Pancreas (tissue), 10 donors: ENCODE measurements around the gene MAGI1. TPM values are rescaled to one million over a fixed set of nuclear protein-coding genes. Genes with fewer than 3 reads are reported as not detected.

Experiments used
- ATAC-seq, 4 donors: fragments of 200-7000 bp; cut with Tn5 transposase; one replicate each; pipeline versions ENCODE4 v1.8.0 to v1.9.1; 2020; ENCODE audit warnings: mild to moderate bottlenecking in 4 of 4, moderate library complexity in 4 of 4
- DNase-seq, 6 donors: peaks; one replicate each; pipeline ENCODE4 v3.0.0-alpha.2; 2020
- FAIRE-seq: peaks from 2 replicates; lab custom pipeline; 2012; peaks lifted over from hg19 to GRCh38; lab: Jason Lieb, UNC
- H3K27ac ChIP-seq, 4 donors: fragments of 200-600 bp; sonication (generic); 1 replicate in 3 of 4; 2 replicates in 1 of 4; pipeline versions ENCODE4 v1.5.0 to v1.8.0; 2020
- H3K27me3 ChIP-seq, 4 donors: fragments of 200-600 bp; one replicate each; pipeline ENCODE4 v1.8.0; 2021
- H3K36me3 ChIP-seq, 3 donors: fragments of 200-600 bp; sonication (generic) in 1 of 3; one replicate each; pipeline versions ENCODE4 v1.5.0 to v1.8.0; 2020 to 2021
- H3K4me1 ChIP-seq, 3 donors: fragments of 200-600 bp; one replicate each; pipeline ENCODE4 v1.8.0; 2021
- H3K4me3 ChIP-seq, 4 donors: fragments of 200-600 bp; sonication (generic) in 2 of 4; one replicate each; pipeline versions ENCODE4 v1.5.0 to v1.8.0; 2020 to 2021
- H3K9me3 ChIP-seq, 4 donors: fragments of 200-600 bp; one replicate each; pipeline ENCODE4 v1.8.0; 2021
- CTCF ChIP-seq, 4 donors: fragments of 200-600 bp; sonication (generic) in 3 of 4; IDR thresholded peaks; one replicate each; pipeline versions ENCODE4 v1.5.0 to v1.8.0; 2021; ENCODE audit warnings: antibody characterized with exemption in 4 of 4
- WGBS, 2 donors: extraction: QIAGEN DNeasy Blood & Tissue Kit; methylation state at CpG; one replicate each; pipeline ENCODE4 v1.1.7; 2013; 5-methylcytosine and 5-hydroxymethylcytosine counted together
- intact Hi-C, 3 donors: fragments of 100-400 bp; cut with DNase I; formaldehyde crosslinking; loops; one replicate each; pipeline versions ENCODE4 v1.11.1 to v1.14.2; 2022
- polyA plus RNA-seq, 2 donors: library from polyadenylated mRNA; stranded (reverse); fragments of 200-250 nt; gene quantifications; one replicate each; pipeline ENCODE4 v1.2.3, GENCODE V29; 2013
- total RNA-seq, 6 donors: library from RNA; stranded (reverse); fragmentation: NEBNext Ultra II Directional in 4 of 6; extraction: Animal tissue kit (Norgen Biotek cat#: 25700) in 4 of 6; gene quantifications; one replicate each; pipeline versions ENCODE4 v1.2.1 to v1.2.4, GENCODE V29; 2021 to 2023
- donor health status: healthy with polysubstance abuse.
- donor health status: DM: no; HTN: no; CAD: no; lungs with moderate emphysema.
- donor health status: DM: no; HTN: no; CAD: no.
- donor health status: control.
- donor health status: control.
- donor health status: Bipolar disorder and iron deficiency.
- donor health status: DM: yes; HTN: yes; CAD: no.
- donor health status: DM: no; HTN: no; CAD: no.
- donor health status: DM: no; HTN: no; CAD: no.
- donor health status: DM: yes; HTN: yes; CAD: no.

Gene MAGI1
- total and polyA plus RNA-seq, 8 donors, result 19.7 to 45.1 (median 28.0) TPM

GRCh38 chr3:65376426-65376825 lies 662.3 kb downstream of the MAGI1 start:
- TF ChIP-seq CTCF (IDR thresholded peaks at IDR 0.05), result no peak
- Histone ChIP-seq H3K27ac (no peak overlapping the region), H3K4me1 (no peaks in the 10 kb centered on the region), H3K27me3 (no peaks in the 10 kb centered on the region), H3K4me3 (no peak overlapping the region), H3K36me3 (peaks cover 0 to 23% (median 0%) of the 10 kb centered on the region in 3 donors), H3K9me3 (no peaks in the 10 kb centered on the region)
- 92 to 93% methylated on average over 2 of the region's 2 CpGs for WGBS, 2 donors
- DNase-seq (no peak), FAIRE-seq (no peak), ATAC-seq (no peak)
- intact Hi-C loops, result no loop called here

- WGBS, 2 donors, result 90 to 95% methylated on average over 4 of the region's 4 CpGs
- FAIRE-seq (no peak), ATAC-seq (no peak)
Measured at GRCh38 chr3:65371053-65371452, 667.7 kb downstream of the MAGI1 start.

DNA sequence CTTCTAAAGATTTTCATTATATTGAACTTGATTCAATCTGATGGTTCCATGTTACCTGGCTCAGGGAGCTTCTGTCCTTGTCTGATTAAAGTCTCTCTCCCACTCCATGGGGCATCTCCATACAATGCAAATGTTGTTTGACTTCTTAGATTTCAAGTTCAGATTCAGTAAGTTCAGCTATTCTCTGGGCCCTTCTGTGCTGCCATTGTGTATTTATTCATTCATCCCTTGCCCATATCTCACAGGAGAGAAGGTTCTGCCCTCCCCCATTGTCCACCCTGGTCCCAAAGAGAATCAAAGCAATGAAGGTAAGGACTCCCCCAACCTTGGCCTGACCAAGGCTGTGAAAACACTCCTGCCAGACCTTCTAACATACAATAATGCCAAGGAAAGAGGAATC lies 669.9 kb downstream of the MAGI1 start:
- Histone ChIP-seq H3K4me3 (no peak overlapping the region), H3K27me3 (no peaks in the 10 kb centered on the region), H3K4me1 (no peaks in the 10 kb centered on the region), H3K27ac (no peak overlapping the region), H3K36me3 (peaks cover 0 to 4% (median 0%) of the 10 kb centered on the region in 3 donors), H3K9me3 (no peaks in the 10 kb centered on the region)
- no peak for DNase-seq
- no peak for TF ChIP-seq CTCF (IDR thresholded peaks at IDR 0.05)
- no peak for FAIRE-seq
- intact Hi-C loops, result no loop called here
- ATAC-seq, result no peak

More at GRCh38 chr3:65371053-65371452, 667.7 kb downstream of the MAGI1 start:
- Histone ChIP-seq H3K4me3 (no peak overlapping the region), H3K27me3 (no peaks in the 10 kb centered on the region), H3K27ac (no peak overlapping the region), H3K4me1 (no peaks in the 10 kb centered on the region), H3K9me3 (no peaks in the 10 kb centered on the region), H3K36me3 (no peaks in the 10 kb centered on the region)
- intact Hi-C loops, result no loop called here
- TF ChIP-seq CTCF (IDR thresholded peaks at IDR 0.05), result no peak
- DNase-seq, result no peak

- no peak for DNase-seq
- ATAC-seq, result no peak
- no peak for FAIRE-seq
- no peak overlapping the region for H3K27ac ChIP-seq
- intact Hi-C loops, result no loop called here
- H3K9me3 ChIP-seq, result no peaks in the 10 kb centered on the region
- no peaks in the 10 kb centered on the region for H3K4me1 ChIP-seq
- no peak overlapping the region for H3K4me3 ChIP-seq
- H3K36me3 ChIP-seq, result peaks cover 0 to 26% (median 0%) of the 10 kb centered on the region in 3 donors
- no peak for TF ChIP-seq CTCF (IDR thresholded peaks at IDR 0.05)
- 93 to 97% methylated on average over 1 of the region's 1 CpG for WGBS, 2 donors
- H3K27me3 ChIP-seq, result no peaks in the 10 kb centered on the region
Measured at GRCh38 chr3:65362688-65363087, 676.0 kb downstream of the MAGI1 start.

- Histone ChIP-seq H3K36me3 (peaks cover 0 to 26% (median 0%) of the 10 kb centered on the region in 3 donors), H3K9me3 (no peaks in the 10 kb centered on the region), H3K4me1 (no peaks in the 10 kb centered on the region), H3K4me3 (no peak overlapping the region), H3K27me3 (no peaks in the 10 kb centered on the region), H3K27ac (no peak overlapping the region)
- FAIRE-seq (no peak), DNase-seq (no peak), ATAC-seq (no peak)
- intact Hi-C loops, result no loop called here
- TF ChIP-seq CTCF (IDR thresholded peaks at IDR 0.05), result no peak
- 75 to 76% methylated on average over 2 of the region's 2 CpGs for WGBS, 2 donors
Measured at GRCh38 chr3:65361448-65361847, 677.3 kb downstream of the MAGI1 start.
